ENCODE data around the gene ATAD3B.
"Not testable (repeated sequence)": the region's sequence is repeated elsewhere in the genome, so short reads cannot be mapped to it uniquely, and the experiment has no call there.

ATAD3B gene

DNA sequence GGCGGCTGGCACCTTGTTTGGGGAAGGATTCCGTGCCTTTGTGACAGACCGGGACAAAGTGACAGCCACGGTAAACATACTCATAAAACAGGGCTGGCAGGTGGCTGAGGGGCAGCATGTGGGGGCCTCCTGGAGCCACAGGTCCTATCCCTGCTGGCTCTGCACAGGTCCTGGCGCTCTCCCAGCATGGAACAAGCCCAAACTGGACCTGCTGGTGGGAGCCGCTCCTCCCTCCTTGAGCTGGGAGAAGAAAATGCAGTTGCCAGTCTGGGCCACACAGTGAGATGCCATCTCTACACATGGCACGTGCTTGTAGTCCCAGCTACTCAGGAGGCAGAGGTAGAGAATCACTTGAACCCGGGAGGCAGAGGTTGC lies 19.2 kb upstream of the ATAD3B start:
- not testable (repeated sequence) for DNase-seq

GRCh38 chr1:1452882-1453281 lies 18.7 kb upstream of the ATAD3B start:
- no peak for DNase-seq

DNA sequence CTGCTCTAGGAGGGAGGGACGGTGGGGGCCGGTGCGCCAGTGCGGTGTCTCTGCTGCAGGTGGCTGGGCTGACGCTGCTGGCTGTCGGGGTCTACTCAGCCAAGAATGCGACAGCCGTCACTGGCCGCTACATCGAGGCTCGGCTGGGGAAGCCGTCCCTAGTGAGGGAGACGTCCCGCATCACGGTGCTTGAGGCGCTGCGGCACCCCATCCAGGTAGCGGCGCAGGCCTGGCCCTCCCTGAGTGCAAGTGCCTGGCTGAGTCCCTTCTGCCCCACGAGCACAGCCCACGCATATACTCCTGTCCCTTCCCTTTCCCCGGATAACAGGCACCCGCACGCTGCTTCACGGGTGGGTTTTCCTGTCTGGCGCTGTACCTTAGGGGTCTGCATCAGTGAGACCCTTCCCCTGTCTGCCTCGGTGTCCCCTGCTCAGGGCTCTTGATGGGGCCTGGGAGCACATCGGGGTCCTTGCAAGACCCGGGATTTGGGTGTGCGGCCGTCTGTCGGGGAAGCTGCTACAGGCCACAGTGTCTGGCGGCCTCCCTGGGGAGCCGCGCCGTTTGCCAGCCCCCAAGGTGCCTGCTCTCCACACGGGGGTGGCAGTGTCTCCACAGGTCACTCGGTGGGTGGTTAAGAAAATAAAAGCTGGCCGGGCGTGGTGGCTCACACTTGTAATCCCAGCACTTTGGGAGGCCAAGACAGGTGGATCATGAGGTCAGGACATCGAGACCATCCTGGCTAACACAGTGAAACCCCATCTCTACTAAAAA lies 17.1 kb upstream of the ATAD3B start:
- not testable (repeated sequence) for DNase-seq

- no peak for DNase-seq
These were observed 16.1 kb upstream of the ATAD3B start for GRCh38 chr1:1455366-1455884.

GRCh38 chr1:1455934-1456333 lies 15.6 kb upstream of the ATAD3B start:
- DNase-seq: not testable (repeated sequence)

- DNase-seq: not testable (repeated sequence)
These were observed 14.8 kb upstream of the ATAD3B start for GRCh38 chr1:1456683-1457255.

DNA sequence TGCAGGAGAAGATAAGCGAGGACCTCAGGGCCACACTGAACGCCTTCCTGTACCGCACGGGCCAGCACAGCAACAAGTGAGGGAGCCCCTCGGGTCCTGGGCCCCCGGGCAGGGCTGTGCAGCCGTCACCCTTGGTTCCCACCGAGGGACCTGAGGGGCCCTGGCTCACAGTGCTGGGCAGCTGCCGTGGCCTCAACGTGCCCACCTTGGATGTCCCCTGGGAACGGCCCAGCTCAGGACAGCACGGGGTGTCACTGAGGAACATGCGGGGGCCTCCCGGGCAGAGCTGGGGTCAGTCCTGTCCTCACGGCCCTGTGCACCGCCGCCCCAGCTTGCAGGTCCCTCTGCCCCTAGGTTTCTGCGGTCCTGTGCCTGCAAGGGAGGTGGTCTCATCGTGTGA lies 12.4 kb upstream of the ATAD3B start:
- DNase-seq: not testable (repeated sequence)

DNA sequence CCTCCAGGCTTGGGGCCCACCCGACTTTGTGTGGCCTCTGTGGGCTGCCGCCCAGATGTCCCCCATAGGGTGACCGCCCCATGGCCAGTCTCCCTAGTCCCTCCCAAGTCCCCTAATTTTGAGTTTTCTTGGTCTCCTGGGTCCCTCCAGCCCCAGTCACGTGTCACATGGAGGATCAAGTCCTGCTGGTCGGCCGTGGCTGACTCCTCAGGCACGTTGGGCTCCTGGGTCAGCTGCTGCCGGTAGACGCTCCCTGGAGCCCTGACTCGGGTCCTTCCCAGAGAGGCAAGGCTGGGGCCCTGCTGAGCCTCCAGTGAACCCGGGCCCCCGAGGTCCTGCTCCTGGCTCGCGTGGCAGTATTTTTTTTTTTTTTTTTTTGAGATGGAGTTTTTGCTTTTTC lies 11.9 kb upstream of the ATAD3B start:
- DNase-seq: not testable (repeated sequence)

DNA sequence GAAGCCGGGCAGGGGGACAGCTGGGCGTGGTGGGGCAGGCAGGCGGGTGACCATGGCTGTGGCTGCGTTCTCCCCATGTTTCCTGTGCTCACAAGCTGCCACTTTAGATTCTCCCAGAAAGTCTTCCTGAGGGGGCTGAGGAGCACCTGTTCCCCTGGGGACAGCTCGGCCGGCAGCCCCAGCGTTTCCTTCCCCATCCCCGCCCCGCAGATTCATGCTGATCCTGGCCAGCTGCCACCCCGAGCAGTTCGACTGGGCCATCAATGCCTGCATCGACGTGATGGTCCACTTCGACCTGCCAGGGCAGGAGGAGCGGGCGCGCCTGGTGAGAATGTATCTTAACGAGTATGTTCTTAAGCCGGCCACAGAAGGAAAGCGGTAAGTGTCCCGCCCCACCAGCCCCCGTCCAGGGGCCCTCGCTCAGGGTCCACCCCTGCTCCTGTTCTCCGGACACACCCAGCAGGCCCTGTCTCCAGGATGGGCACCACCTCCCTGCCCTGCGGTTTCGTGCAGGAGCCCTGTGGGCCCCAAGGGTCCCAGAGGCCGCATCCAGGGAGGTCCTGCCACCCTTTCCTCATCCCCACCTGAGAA lies 10.9 kb upstream of the ATAD3B start:
- DNase-seq: no peak

DNA sequence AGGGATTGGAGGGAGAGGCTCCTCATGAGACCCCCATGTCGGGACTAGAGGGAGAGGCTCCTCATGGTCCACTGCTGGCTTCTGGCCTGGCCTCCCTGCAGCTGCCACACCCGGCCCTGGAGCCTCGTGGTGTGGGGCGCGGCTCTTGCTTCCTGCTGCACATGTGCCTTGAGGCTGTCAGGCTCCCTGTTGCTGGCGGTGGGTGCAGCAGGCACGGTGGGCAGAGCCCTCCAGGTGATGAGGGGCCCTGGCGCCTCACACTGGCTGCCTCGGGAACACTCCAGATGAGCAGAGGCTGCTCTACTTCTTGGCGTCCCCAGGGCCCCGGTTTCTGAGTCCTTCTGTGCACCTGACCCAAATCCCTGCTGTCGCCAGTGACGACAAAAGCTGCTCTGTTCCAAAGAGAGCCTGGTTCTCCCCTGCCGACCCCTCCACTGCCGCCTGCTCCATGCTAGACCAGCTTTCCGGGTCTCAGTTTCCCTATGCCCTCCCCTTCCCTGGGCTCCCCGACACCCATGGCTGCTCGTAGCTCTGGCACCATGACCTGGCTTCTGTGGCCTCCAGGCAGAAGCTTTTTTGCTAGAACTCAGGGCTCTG lies 9.7 kb upstream of the ATAD3B start:
- DNase-seq: no peak

GRCh38 chr1:1462318-1462966 lies 9.1 kb upstream of the ATAD3B start:
- no peak for DNase-seq

- DNase-seq: no peak
These were observed 8.3 kb upstream of the ATAD3B start for GRCh38 chr1:1463312-1463711.

- not testable (repeated sequence) for DNase-seq
These were observed 3.2 kb upstream of the ATAD3B start for GRCh38 chr1:1468196-1468985.

- no peak for DNase-seq
These were observed 758 bp upstream of the ATAD3B start for GRCh38 chr1:1470626-1471388.

GRCh38 chr1:1472053-1472876 lies 700 bp downstream of the ATAD3B start:
- not testable (repeated sequence) for DNase-seq

DNA sequence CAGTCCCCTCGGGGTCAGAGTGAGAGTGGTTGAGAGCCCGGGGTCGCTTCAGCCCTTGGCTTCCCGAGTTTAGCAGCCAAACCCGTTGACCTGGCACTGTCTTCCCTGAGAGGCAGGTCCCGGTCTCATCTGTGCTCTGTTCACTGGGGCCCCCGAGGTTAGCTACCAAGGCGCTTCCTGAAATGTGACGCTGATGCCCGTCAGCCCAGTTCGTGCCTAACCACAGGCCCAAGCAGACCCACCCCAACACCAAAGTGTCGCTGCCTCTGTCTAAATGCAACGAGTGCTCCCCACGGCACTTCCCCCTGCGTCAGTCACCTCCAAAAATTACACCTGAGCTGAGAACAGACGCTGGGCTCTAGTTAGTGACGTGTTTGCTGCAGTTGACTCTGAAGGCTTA lies 4.4 kb downstream of the ATAD3B start:
- DNase-seq: not testable (repeated sequence)

DNA sequence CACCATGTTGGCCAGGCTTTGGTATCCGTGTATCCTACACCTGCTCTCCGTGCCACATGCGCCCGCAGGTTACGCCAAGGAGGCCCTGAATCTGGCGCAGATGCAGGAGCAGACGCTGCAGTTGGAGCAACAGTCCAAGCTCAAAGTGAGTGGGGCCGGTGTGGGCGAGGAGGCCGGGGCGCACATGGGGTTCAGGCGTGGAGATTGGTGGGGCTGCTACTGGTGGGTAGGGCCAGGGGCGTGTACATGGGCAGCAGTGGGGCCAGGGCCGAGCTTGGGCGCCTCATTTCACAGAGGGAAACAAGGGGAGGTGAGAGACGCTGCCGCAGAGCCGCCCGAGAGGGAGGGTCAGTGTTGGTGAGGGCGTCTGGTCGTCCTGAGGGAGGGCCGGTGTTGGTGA lies 5.6 kb downstream of the ATAD3B start:
- no peak for DNase-seq

DNA sequence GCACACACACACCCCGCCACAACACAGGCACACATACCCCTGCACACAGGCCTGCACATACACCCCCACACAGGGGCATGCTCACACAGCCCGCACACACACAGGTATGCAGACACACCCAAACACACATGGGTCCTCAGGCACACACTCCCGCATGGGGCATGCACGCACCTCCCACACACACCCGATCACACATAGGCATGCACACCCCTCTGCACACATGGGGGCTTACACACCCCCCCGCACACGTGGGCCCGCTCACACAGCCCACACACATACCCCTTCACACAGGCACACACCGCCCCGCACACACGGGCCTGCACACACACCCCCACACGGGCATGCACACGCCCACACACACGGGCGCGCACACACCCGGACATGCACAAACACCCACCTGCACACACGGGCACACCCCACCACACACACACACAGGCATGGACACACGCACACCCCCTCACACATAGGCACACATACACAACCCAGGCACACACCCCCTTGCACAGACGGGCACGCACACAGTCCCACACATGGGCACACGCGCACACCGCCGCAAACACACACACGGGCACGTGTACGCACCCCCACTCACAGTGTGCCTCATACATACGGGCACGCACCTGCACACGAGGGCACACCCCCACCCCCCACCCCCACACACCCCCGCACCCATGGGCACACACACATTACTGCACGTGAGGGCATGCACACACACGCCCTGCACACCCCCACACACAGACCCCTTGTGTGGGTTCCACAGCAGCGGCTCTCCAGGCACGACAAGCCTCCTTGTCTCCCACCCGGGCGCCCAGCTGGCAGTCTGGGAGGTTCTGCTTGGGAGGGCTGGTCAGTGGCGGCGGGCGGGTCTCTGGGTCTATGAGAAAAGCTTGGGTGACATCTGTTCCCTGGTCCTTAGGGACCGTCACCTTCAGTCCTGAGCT lies 8.3 kb downstream of the ATAD3B start:
- no peak for DNase-seq

- not testable (repeated sequence) for DNase-seq
These were observed 8.9 kb downstream of the ATAD3B start for GRCh38 chr1:1480488-1480867.
